ENCODE results near the gene CCL25. TPM values are rescaled to one million over a fixed set of nuclear protein-coding genes. Genes with fewer than 3 reads are reported as not detected.

The CCL25 gene
- total RNA-seq, 2 experiments from 2014 or later: 5.2 to 7.4 TPM

DNA sequence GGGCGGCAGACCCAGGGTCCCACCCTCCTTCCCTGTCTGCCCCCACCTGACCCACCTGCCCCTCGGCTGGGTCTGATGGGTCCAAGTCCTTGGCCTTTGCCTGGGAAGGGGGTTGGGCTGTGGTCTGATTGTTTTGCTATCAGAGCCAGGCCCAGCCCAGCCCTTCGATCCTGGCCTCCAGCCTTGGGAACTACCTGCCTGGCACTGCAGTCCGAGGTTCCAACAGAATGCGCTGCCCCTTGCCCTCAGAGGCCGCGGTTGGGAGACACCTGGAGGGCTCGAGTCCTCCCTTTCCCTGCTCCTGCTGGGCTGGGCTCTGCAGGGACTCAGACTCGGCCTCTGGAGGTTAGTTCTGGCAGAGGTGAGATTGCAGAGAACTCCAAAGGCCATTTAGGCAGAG lies 1.6 kb downstream of the CCL25 start:
- Mint-ChIP-seq H3K27ac (no peak overlapping the region), H3K36me3 (ENCODE audit: low read depth) (no peaks in the 10 kb centered on the region), H3K9me3 (no peaks in the 10 kb centered on the region), H3K4me1 (peaks cover 23% of the 10 kb centered on the region), H3K27me3 (peaks cover 1% of the 10 kb centered on the region), H3K4me3 (no peak overlapping the region)
- DNase-seq: no peak
- POLR2A ChIA-PET: no interaction called here
- CTCF ChIA-PET: no interaction called here

- Mint-ChIP-seq H3K27me3 (no peaks in the 10 kb centered on the region), H3K4me1 (peaks cover 16% of the 10 kb centered on the region), H3K36me3 (ENCODE audit: low read depth) (no peaks in the 10 kb centered on the region), H3K27ac (no peak overlapping the region), H3K9me3 (no peaks in the 10 kb centered on the region), H3K4me3 (no peak overlapping the region)
- no peak for DNase-seq
- ChIA-PET POLR2A (no interaction called here), CTCF (interaction anchor here (0.6 kb wide), 1 partner anchor 119 kb away, joined by 3 read pairs; no protein-coding TSS in a partner anchor)
These were observed 4.0 kb downstream of the CCL25 start for GRCh38 chr19:8056533-8056932.

- H3K9me3 Mint-ChIP-seq: no peaks in the 10 kb centered on the region
- CTCF ChIA-PET: interaction anchor here (0.6 kb wide), 1 partner anchor 52 kb away, joined by 3 read pairs; no protein-coding TSS in a partner anchor
- POLR2A ChIA-PET: no interaction called here
These were observed 5.1 kb downstream of the CCL25 start for GRCh38 chr19:8057545-8058270.

DNA sequence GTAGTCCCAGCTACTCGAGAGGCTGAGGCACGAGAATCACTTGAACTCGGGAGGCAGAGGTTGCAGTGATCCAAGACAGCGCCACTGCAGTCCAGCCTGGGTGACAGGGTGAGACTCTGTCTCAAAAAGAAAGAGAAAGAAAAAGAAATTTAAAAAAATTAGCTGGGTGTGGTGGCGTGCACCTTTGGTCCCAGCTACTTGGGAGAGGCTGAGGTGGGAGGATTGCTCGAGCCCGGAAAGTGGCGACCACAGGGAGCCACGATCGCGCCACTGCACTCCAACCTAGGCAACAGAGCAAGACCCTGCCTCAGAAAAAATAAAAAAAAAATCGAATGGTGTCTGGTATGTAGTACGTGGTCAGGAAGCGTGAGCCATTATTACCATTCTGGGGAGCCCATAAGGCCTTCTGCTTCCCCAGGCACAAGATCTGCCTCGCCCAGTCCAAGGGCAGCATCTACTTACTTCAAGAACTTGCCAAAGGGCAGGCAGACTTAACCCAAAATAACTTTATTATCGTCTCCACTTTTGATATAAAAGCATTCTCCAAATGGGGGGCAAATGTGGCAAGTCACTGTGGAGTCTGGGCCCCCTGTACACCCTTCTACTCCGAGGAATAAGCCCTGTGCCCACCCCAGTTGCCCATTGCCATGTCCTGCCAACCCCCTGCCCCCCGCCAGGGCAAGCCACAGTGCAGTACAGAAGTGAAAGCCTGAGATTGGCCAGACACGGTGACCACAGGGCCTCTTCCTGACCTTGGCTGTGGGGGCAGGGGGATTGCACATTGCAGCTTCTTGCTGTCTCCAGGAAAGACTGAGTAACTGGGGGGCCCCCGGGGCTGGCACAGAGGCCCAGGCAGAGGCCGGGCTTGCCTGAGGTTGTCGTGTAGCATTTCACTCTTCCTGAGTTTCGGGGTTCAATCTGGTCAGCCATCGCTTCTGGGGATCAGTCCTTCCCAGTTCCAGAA lies 12.6 kb downstream of the CCL25 start:
- Mint-ChIP-seq H3K4me3 (no peak overlapping the region), H3K36me3 (ENCODE audit: low read depth) (peaks cover 2% of the 10 kb centered on the region), H3K9me3 (peaks cover 8% of the 10 kb centered on the region), H3K4me1 (no peaks in the 10 kb centered on the region), H3K27ac (no peak overlapping the region), H3K27me3 (no peaks in the 10 kb centered on the region)
- no peak for DNase-seq
- POLR2A ChIA-PET: no interaction called here
- CTCF ChIA-PET: interaction anchor here (0.8 kb wide), 1 partner anchor 13 kb away, joined by 3 read pairs; the partner anchor contains the start of gene CCL25

More at GRCh38 chr19:8057545-8058270, 5.1 kb downstream of the CCL25 start:
- Mint-ChIP-seq H3K36me3 (ENCODE audit: low read depth) (no peaks in the 10 kb centered on the region), H3K27me3 (no peaks in the 10 kb centered on the region), H3K4me1 (peaks cover 4% of the 10 kb centered on the region), H3K4me3 (no peak overlapping the region), H3K27ac (no peak overlapping the region)
- no peak for DNase-seq

GRCh38 chr19:8065875-8066261 lies 13.3 kb downstream of the CCL25 start:
- no peaks in the 10 kb centered on the region for H3K27me3 Mint-ChIP-seq
- peaks cover 2% of the 10 kb centered on the region for H3K36me3 Mint-ChIP-seq (ENCODE audit: low read depth)
- POLR2A ChIA-PET: no interaction called here
- H3K9me3 Mint-ChIP-seq: peaks cover 12% of the 10 kb centered on the region
- H3K4me3 Mint-ChIP-seq: no peak overlapping the region
- no peaks in the 10 kb centered on the region for H3K4me1 Mint-ChIP-seq
- no peak overlapping the region for H3K27ac Mint-ChIP-seq
- DNase-seq: no peak
- CTCF ChIA-PET: interaction anchor here (0.6 kb wide), 1 partner anchor 473 kb away, joined by 3 read pairs; no protein-coding TSS in a partner anchor

DNA sequence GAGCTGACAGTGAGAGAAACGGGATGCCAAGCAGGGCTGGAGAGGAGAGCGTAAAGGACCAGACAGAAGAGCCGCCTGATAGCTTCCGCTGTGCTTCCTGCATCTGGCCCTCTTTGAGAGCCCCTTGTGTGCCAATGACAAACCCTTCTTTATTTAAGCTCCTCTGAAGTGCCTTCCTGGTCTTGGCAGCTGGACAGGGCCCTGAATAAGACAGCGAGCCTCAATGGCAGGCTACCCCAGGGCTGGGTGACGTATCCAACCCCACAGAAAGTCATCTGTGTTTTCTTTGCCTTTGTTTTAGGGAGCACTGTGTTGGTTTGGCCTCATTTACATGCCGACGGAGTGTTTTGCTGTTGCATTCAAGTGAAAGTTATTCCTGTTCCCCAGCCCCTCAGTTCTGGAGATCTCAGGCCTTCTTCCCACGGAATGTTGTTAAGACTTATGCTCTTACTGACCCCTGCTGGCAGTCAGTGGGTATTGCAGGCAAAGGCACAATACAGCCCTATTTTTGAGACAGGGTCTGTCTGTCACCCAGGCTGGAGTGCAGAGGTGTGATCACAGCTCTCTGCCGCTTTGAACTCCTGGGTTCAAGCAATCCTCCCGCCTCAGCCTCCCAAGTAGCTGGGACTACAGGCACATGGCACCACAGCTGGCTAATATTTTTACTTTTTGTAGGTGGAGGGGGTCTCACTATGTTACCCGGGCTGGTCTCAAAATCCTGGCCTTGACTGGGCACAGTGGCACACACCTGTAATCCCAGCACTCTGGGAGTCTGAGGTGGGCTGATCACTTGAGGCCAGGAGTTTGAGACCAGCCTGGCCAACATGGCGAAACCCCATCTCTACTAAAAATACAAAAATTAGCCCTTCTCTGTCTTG lies 16.8 kb downstream of the CCL25 start:
- ChIA-PET POLR2A (no interaction called here), CTCF (interaction anchor here (0.6 to 1.0 kb wide), 2 partner anchors 25 to 267 kb away, joined by 3 read pairs; no protein-coding TSS in a partner anchor)
- Mint-ChIP-seq H3K36me3 (ENCODE audit: low read depth) (peaks cover 2% of the 10 kb centered on the region), H3K4me3 (no peak overlapping the region), H3K4me1 (peaks cover 12% of the 10 kb centered on the region), H3K9me3 (peaks cover 22% of the 10 kb centered on the region), H3K27ac (no peak overlapping the region), H3K27me3 (no peaks in the 10 kb centered on the region)
- no peak for DNase-seq

DNA sequence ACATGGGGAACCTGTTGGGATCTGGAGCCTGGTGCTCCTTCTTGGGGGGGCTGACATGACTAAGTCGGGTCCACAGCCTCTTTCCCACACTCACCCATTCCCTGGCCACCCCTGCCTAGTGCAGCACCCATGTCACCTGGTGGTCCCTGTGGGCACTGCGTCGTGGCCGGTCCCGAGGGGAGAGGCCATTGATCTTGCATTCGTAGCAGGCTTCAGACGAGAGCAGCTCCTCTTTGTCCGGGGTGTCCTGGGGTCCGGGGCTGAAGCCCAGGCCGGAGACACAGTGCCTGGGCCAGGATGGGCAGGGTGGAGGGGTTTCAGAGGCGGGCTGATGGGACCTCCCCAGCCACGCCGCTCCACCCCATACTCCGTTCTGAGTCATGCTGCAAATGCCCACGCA lies 19.4 kb downstream of the CCL25 start:
- peaks cover 12% of the 10 kb centered on the region for H3K4me1 Mint-ChIP-seq
- CTCF ChIA-PET: no interaction called here
- H3K27me3 Mint-ChIP-seq: no peaks in the 10 kb centered on the region
- no peak overlapping the region for H3K27ac Mint-ChIP-seq
- H3K4me3 Mint-ChIP-seq: no peak overlapping the region
- peaks cover 2% of the 10 kb centered on the region for H3K36me3 Mint-ChIP-seq (ENCODE audit: low read depth)
- DNase-seq: no peak
- POLR2A ChIA-PET: no interaction called here
- peaks cover 26% of the 10 kb centered on the region for H3K9me3 Mint-ChIP-seq

- H3K27ac Mint-ChIP-seq: no peak overlapping the region
- CTCF ChIA-PET: no interaction called here
- H3K9me3 Mint-ChIP-seq: peaks cover 22% of the 10 kb centered on the region
These were observed 21.9 kb downstream of the CCL25 start for GRCh38 chr19:8074501-8074900.

GRCh38 chr19:8075158-8076074 lies 22.9 kb downstream of the CCL25 start:
- Mint-ChIP-seq H3K27me3 (no peaks in the 10 kb centered on the region), H3K4me3 (no peak overlapping the region), H3K27ac (no peak overlapping the region), H3K4me1 (peaks cover 12% of the 10 kb centered on the region), H3K9me3 (peaks cover 15% of the 10 kb centered on the region), H3K36me3 (ENCODE audit: low read depth) (no peaks in the 10 kb centered on the region)
- DNase-seq: no peak
- ChIA-PET CTCF (no interaction called here), POLR2A (no interaction called here)

More at GRCh38 chr19:8074501-8074900, 21.9 kb downstream of the CCL25 start:
- POLR2A ChIA-PET: no interaction called here
- H3K4me3 Mint-ChIP-seq: no peak overlapping the region
- H3K36me3 Mint-ChIP-seq (ENCODE audit: low read depth): no peaks in the 10 kb centered on the region
- H3K27me3 Mint-ChIP-seq: no peaks in the 10 kb centered on the region
- peaks cover 12% of the 10 kb centered on the region for H3K4me1 Mint-ChIP-seq
- DNase-seq: no peak

- ChIA-PET CTCF (no interaction called here), POLR2A (no interaction called here)
- H3K9me3 Mint-ChIP-seq: no peaks in the 10 kb centered on the region
- no peaks in the 10 kb centered on the region for H3K36me3 Mint-ChIP-seq (ENCODE audit: low read depth)
- DNase-seq: no peak
- H3K27me3 Mint-ChIP-seq: no peaks in the 10 kb centered on the region
- H3K4me1 Mint-ChIP-seq: no peaks in the 10 kb centered on the region
- H3K4me3 Mint-ChIP-seq: no peak overlapping the region
- no peak overlapping the region for H3K27ac Mint-ChIP-seq
These were observed 27.4 kb downstream of the CCL25 start for GRCh38 chr19:8079988-8080387.

GRCh38 chr19:8080832-8081231 lies 28.3 kb downstream of the CCL25 start:
- Mint-ChIP-seq H3K27me3 (no peaks in the 10 kb centered on the region), H3K27ac (no peak overlapping the region), H3K9me3 (no peaks in the 10 kb centered on the region), H3K36me3 (ENCODE audit: low read depth) (no peaks in the 10 kb centered on the region), H3K4me3 (no peak overlapping the region), H3K4me1 (no peaks in the 10 kb centered on the region)
- ChIA-PET CTCF (no interaction called here), POLR2A (no interaction called here)
- DNase-seq: no peak
